ENCODE data around the gene SYNE1.
"Not testable (repeated sequence)": the region's sequence is repeated elsewhere in the genome, so short reads cannot be mapped to it uniquely, and the experiment has no call there.

SYNE1 gene

DNA sequence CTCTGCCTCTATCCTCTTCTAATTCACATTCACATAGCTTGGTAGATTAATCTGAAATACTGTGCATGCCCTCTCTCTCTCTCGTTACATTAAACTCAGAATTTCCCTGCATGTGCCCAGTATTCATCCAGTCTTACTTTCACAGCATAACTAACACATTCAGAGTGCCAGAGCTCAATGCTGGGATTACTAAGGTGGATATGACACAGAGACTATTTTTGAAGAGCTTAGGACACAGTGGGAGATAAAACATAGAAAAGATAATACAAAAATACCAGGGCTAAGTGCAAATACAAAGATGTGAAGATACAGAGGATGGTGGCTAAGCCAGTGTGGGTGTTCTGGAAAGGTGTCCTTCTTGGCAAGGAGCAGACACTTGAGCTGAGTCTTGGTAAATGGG lies 6.3 kb downstream of the SYNE1 start:
- no peak for DNase-seq (ENCODE audit: low read depth)

DNA sequence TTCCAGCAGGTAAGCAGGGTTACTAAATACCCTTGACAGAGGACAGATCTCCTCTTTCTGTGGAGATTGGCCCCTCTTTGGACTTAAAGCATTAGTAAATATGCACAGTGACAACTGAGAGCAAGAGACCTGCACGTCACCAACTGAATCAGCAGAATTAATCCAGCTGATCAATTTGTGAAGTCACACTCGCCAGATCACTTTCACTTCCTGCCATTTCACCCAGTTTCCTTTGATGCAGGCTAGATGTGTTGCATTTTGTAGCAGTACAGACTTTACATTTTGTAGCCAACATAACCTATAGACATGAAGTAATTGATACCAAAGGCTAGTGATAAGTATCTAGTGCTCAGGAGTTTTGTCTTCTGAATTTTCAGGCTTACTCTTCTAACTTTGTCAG lies 11.9 kb downstream of the SYNE1 start:
- no peak for DNase-seq (ENCODE audit: low read depth)

DNA sequence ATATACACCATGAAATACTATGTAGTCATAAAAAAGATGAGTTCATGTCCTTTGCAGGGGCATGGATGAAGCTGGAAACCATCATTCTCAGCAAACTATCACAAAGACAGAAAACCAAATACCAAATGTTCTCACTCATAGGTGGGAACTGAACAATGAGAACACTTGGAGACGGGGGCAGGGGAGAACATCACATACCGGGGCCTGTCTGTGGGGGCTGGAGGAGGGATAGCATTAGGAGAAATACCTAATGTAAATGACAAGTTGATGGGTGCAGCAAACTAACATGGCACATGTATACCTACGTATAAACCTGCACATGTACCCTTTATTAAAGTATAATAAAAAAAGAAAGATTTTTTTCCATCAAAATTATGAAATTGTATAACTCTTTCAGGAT lies 22.4 kb downstream of the SYNE1 start:
- DNase-seq (ENCODE audit: low read depth): not testable (repeated sequence)

DNA sequence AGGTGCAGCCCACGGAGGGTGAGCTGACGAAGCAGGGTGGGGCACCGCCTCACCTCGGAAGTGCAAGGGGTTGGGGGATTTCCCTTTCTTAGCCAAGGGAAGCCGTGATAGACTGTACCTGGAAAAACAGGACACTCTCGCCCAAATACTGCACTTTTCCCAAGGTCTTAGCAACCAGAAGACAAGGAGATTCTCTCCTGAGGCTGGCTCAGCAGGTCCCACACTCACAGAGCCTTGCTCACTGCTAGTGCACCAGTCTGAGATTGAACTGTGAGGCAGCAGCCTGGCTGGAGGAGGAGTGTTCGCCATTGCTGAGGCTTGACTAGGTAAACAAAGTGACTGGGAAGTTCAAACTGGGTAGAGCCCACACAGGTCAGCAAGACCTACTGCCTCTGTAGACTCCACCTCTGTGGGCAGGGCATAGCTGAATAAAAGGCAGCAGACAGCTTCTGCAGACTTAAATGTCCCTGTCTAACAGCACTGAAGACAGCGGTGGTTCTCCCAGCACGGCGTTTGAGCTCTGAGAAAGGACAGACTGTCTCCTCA lies 28.0 kb downstream of the SYNE1 start:
- DNase-seq (ENCODE audit: low read depth): no peak

DNA sequence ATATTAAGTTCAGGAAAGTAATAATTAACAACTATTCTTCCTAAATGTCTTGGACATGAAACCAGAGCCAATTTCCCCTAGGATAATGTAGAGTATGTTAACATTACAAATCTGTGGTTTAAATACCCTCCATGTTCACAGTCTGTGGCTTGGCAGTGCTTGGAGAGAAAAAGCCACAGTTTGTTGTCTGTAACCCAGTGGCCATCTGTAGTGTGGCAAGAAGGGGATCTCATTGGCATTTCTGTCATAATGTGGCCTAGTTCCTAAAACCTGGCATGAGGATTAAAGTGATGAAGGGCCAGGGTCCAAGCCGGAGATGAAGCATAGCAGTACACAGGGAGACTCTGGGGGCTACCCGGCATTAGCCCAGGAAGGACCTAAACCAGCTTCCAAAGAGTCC lies 31.2 kb downstream of the SYNE1 start:
- no peak for DNase-seq (ENCODE audit: low read depth)

DNA sequence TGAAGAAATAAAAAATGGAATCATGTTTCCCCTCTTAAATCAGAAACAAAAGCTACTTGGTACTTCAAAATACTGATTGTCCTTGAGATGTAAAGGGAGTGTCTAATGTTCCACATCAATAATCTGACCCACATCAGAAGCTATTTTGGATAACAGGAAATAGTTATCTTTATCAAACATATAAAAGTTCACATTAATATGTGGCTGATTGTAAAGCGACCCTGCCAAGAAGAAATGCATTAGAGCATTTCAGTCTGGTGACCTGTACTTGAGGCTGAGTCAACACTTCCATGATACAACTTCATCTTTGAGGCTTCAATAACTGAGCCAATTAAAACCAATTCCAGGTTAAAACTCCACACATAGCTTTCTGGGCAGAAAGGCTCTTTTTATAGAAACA lies 31.8 kb downstream of the SYNE1 start:
- DNase-seq (ENCODE audit: low read depth): no peak

DNA sequence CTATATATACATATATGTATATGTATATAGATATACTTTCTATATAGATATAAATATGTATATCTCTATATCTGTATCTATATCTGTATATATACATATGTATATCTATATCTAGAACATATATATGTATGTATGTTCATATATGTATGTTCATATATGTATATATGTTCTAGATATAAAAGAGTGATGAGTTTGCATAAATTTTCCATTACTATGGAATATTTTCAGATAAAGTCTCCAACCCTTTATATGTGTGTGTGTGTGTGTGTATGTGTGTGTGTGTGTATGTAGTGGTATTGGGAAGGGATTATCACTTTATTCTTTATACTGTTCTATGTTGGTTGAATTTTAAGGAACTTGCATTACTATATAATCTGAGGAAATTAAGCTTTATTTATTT lies 33.3 kb downstream of the SYNE1 start:
- no peak for DNase-seq (ENCODE audit: low read depth)

DNA sequence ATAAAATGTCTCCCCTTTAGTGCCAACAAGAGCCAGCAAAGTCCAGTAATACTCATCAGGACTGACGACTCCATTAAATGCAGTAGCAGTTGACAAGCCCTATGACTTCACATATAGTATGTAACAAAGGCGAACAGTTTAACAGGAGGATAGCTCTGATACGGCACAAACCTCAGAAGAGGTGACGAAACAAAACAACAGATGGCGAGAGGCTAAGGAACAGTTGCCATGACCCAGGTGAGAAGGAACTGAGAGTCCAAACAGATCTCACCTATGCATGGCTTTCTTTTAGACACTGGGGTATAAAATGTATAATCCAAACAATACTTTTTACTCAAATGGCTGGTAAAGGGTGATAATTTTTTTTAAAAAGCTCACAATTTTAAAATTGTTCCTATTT lies 37.1 kb downstream of the SYNE1 start:
- no peak for DNase-seq (ENCODE audit: low read depth)

DNA sequence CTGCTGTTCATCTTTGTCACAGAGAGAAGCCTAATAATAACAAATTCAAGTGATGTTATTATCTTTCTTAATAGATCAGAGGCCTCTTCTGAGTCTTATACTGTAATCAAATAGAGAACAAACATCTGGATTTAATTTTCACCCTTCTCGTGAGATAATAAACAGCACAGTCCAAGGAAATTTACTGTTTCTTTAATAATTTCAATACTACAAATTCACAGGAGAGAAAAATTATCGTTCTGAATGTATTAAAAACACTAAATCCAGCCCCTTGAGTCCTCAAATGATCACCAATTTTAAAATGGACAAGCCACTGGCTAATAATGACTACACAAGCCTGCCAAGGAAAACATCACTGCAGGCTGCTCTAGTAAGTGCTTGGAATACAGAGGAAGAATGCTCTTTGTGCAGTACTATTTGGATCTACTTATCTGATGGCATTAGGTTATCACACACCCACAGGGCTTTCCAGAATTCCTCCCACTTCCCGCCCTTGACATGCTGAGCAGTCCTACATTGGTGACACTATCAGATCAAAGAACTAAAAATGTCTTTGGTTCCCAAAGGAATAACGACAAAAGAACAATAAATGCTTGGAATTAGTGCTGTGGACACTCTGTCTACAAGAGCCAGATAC lies 38.1 kb downstream of the SYNE1 start:
- peak; percentile 5 for DNase-seq (ENCODE audit: low read depth)

DNA sequence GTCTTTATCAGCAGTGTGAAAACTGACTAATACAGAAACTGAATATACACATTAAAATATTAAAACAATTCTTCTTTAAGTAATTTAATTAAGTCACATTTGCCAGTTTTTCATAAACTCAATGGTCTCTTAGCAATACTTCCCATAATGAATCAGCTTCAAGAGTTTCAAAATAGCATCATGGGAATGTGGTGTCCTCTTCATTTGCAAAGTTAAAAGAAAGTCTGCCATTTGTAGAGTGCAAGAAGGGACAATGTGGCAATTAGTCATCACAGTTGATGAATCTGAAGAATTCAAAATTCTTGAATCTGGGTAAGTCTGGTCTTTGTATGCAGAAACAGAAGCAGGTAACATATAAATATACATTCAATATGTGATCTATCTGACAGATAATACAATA lies 38.7 kb downstream of the SYNE1 start:
- no peak for DNase-seq (ENCODE audit: low read depth)

DNA sequence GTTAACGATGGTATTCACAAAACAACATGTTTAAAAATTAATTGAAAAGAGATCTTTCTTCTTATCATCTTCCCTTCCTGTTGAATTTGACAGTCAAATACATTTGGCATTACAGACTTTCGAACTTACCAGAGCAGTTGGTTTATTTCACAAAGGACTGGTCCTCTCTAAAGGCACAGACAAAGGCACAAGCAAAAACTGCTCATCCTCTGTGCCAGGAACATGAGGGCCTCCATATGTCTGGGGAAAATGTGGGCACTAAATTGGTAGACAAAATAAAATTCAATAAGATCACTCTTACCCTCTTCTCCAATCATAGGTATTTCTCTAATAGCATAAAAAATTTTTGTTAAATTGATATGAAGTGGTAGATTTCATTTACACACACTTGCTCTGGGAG lies 40.4 kb downstream of the SYNE1 start:
- no peak for DNase-seq (ENCODE audit: low read depth)

DNA sequence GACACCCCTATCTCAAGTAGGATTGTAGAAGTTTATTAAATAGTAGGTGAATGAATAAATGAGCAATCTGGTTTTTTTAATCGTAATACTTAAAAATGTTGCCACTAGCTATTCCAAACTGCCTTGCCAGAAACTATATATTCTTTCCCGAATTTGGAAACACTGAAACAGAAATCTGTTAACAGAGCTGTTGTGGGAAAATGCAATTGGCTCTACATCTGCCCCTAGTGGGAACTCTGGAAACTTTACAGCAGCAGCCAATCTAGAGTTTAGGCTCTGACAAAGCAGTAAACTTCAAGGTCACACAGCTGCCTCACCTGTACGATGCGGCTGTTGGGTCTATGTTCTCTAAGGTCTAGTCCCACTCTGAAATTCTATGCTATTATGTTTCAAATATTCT lies 41.7 kb downstream of the SYNE1 start:
- DNase-seq (ENCODE audit: low read depth): no peak

DNA sequence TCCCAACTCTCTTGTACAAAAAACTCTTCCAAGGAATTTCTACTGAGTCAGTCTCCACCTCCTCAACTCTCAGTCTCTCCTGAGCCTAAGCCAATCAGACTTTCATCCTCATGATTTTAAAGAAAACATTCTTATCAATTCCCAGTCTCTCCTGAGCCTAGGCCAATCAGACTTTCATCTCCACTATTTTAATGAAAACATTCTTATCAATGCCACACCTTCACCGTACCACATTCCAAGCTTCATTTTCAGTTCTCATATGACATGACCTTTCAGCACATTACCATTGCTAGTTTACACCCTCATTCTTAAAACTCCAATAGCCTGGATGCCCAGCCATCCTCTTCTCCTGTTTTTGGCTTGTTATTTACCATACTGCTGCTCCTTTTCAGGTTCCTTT lies 42.5 kb downstream of the SYNE1 start:
- no peak for DNase-seq (ENCODE audit: low read depth)

DNA sequence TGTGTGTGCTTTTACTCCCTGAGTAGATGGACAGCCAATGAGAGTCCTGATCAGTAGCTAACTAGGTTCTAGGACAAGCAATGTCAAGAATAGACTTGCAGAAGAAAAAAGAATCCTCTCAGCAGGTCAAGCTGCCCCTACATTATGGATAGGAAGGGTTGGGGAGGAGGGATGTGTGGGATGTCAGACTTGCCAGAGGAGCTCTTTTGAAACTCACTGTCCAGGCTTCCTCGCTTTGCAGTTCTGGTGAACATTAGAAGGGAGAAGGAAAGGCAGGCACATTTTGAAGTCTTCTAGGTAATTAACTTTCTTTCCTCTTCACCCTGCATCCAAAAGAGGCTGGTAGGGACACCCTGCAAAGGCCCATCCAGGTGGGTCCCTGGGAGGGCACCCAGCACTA lies 48.7 kb downstream of the SYNE1 start:
- DNase-seq (ENCODE audit: low read depth): no peak

DNA sequence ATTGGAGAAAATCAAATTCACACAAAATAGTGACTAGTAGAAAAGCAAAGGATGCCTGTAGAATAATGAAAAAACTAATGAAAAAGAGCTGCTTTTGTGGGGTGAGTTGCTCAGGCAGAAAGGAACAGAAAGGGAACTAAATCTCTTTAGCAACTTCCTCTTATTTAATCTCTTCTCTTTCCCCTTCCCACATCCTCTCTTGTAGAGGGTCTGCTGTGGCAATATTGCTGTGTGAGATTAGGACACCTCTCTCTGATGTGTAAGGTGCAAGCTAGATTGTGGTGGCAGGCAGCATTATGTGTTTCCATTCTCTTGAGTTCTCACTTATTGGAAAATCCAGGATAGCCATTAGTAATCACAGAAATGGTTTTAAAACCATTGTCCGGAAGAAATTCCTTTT lies 49.7 kb downstream of the SYNE1 start:
- no peak for DNase-seq (ENCODE audit: low read depth)

DNA sequence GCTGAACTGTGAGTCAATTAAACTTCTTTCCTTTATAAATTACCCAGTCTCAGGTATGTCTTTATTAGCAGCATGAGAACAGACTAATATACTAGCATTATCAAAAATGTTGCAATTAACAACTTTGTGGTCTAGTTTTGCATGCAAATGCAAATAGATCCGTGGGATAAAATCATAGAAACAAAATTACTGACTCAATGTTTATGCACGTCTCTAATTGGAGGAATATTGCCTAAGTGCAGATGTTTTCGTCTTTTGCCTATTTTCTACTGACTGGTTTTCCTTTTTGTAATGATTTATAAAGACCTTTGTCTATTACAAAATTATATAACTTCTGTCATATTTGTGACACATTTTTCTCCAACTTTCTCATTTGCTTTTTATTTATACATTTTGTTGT lies 51.9 kb downstream of the SYNE1 start:
- no peak for DNase-seq (ENCODE audit: low read depth)

DNA sequence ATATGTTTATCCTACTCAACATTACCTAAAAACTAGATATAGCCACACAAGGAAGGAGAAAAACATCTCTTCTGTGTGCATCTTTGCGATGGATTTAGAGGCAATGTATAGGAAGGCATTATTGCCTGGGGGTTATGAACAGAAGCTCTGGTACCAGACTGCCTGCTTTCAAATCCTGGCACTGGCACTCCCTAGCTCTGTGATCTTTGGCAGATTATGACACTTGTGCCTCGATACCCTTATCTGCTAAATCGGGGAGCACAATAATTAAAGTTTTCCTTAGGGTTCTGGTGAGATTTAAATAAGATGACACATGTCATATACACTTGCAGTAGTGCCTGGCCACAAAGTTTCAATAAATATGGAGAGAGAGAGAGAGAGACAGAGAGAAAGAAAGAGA lies 53.3 kb downstream of the SYNE1 start:
- DNase-seq (ENCODE audit: low read depth): no peak

DNA sequence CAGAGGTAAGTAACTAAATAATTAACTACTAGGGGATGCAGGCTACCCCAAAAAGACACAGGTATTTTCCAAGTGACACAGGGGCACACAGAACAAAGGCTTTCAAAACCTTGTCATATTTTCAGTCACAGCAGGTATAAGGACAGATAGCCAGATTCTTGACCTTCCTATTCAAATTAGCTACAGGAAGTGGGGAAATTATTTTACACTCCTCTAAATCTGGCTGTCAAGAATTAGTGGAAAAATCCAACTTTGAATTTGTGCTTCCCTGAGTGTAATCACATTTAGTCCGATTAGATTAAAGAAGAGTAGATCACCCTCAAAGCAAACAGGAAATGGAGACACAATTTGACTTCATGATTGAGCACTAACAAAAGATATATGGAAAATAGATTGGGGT lies 60.6 kb downstream of the SYNE1 start:
- DNase-seq (ENCODE audit: low read depth): no peak

DNA sequence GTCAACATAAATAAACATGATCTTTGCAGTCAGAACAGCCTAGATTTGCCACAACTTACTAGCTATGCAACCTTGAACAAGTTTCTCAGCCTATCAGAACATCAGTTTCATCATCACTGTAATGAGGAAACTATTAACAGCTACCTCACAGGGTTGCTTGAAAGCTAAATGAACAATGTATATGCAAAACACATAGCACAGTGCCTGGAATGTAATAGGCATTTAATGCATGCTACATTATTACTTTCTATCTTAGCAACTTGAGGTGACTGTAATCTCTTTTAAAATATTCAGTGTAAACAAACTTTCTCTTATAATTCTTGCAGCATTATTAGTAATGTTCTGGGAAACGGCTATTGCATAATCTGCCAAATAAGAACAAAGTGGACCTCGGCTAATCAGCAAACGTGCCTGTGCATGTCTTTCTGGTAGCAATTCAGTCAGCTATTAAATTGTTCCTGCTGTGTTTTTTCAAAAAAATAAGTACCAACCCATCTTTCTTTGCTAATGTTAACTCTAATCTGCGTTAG lies 61.5 kb downstream of the SYNE1 start:
- peak; percentile 28 for DNase-seq (ENCODE audit: low read depth)

DNA sequence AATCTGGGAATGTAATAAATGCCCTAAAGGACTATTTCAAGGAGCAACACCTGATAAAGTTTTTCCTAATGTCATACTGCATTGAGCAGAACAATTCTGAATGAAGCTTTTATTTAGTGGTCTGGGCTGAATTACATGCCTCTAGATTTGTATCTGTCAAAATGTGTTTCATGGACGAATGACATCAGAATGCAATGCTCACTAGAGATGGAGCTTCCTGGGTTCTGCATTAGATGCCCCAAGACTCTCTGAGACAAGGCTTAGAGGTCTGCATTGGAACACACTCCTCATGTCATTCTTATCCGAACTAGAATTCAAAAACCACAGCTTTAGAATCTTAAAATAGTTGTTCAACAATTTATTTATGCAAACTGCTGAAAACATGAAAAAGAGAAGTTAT lies 62.0 kb downstream of the SYNE1 start:
- no peak for DNase-seq (ENCODE audit: low read depth)

DNA sequence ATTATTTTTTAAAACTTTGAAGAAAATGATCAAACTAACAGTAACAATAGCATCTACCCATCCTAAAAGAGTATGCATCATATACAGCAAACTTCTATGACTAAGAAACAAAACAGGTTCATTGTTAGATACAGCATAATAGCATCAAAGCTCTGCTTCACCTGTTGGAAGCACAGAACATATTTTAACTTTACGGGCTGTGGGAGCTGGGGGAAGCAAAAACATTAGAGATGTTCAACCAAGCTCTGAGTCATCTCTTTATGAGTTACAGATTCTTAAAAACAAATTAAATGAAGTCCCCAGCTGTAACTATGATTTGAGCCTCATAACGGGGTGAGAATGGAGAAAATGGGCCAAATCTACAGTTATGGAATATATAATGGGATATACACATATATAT lies 63.4 kb downstream of the SYNE1 start:
- DNase-seq (ENCODE audit: low read depth): no peak

DNA sequence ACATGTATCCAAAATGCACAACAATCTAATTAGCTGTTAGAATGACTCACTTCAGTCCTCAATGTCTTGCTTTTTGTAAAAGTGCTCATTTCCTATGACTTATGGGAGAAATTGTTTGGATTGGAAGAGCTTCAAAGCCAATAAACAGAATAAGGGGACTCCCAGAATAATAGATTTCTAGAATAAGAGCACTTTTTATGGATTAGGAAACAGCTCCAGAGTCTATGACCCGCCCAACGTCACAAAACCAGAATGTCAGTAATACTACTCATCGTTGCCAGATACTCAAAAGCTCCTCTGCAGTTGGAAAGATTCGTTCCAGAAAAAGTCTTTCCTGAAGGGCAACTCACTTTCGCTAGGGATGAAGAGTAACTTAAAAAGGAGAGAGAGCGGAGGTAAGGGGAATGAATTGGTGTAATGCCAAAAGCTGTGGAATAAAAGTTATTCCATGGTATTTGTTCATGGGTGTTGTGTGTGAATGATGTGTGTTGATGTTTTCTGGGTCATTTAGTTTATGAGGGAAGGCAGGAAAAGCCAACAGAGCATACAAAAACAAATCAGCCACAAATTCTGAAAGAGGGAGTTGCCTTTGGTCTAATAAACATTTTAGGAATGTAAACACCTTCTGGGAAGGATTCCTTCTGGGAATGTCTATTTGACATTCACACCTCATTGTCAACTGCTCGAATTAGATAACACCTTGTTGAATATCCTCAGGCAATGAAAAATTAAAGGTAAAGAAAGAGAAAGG lies 64.6 kb downstream of the SYNE1 start:
- DNase-seq (ENCODE audit: low read depth): no peak

DNA sequence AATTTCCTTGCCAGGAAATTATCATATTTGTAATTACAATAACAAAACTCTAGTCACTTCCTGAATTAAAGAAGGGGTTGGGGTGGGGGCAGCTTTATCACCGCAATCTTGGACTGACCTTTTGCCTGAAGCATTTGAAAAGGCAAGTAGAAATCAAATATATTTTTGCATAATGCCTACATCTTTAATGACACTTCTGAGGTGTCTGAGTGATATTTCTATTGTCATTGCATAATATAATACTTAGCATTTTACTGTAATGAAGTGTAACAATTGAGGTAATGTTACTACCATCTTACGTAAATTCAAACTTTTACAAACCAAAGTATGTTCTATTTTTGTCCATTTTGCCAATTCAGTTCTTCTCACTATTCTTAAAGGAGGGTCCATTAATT lies 65.2 kb downstream of the SYNE1 start:
- no peak for DNase-seq (ENCODE audit: low read depth)

DNA sequence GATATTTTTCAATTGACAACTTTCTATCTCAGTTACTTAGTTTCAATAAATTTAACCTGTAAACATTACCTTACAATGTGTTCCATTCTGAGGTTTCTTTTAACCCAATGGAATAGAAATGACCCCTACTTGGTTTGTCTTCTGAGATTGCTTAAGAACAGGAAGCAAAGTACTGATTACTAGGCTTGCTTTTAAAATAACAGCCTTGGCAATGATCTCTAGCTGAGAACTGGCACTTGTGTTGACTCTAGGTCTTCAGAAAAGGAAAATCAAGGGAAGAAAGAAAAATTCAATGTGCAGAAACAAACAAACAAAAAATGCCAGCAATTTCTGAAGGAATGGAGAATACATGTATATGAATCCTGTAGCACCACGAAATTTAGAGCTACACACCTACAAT lies 66.1 kb downstream of the SYNE1 start:
- DNase-seq (ENCODE audit: low read depth): no peak
